GM18519 (cell line): ENCODE measurements around the gene APOBEC4.
A peak's percentile ranks its signal among the peaks of the same experiment; 100 is the strongest.

ENCODE experiments used
- ATAC-seq: cut with Tn5 transposase; IDR thresholded peaks from one replicate; pipeline ENCODE4 v1.9.1; 2021; ENCODE audit warnings: mild to moderate bottlenecking, moderate library complexity; ENCODE audit not compliant: unreplicated experiment, low FRiP score

Gene APOBEC4

DNA sequence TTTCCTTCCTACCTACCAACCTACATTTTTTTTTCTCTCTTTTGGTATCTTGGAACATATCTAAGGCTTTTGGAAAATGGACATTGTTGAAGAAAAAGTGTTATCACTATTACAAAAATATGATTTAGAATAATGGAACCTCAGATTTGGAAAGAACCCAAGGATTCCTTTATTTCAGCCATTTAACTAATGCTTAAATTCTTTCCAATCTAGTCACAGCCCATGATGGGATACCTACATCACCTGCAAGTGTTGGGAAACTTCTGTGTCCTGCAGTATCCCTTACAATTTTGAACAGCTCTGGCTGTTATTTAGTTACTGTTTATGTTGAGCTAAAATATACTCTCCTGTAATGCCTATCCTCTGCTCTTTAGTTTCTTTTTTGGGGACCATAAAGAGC lies 22.3 kb upstream of the APOBEC4 start:
- ATAC-seq, result no peak

DNA sequence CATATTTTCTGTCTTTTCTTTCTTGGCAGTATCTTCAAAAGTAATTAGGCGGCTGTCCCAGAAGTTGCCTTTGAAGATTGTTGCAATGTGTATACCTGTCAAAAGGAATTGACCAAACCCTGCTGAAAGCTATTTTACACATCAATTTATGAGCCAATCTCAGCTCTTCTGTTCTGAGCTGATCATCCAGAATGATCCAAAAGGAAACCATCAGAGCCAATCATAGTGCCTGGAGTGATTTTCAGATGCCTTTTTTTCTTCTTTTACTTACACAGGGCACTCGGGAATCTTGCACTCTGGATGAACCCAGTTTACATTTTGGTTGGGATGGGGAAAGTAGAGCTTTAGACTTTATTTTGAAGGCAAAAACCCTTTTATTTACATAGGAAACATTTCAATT lies 21.8 kb upstream of the APOBEC4 start:
- no peak for ATAC-seq

DNA sequence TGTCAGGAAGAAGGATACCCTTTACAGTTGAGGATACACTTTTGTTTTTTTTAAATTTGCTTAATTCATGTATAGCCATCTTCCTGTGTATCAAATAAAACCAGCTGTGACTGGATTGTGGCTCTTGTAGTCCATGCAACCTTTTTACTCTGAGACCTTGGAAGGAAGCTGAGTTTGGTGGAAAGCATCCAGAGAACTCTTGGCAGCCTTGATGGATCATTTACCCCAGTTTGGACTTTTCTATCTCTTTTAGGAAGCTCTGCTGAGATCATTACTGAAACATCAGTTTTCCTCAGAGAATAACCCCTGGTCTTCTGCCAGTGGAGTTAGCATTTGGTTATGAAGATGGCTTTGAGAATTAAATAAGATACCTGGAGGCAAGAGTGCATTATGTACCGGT lies 21.2 kb upstream of the APOBEC4 start:
- no peak for ATAC-seq

DNA sequence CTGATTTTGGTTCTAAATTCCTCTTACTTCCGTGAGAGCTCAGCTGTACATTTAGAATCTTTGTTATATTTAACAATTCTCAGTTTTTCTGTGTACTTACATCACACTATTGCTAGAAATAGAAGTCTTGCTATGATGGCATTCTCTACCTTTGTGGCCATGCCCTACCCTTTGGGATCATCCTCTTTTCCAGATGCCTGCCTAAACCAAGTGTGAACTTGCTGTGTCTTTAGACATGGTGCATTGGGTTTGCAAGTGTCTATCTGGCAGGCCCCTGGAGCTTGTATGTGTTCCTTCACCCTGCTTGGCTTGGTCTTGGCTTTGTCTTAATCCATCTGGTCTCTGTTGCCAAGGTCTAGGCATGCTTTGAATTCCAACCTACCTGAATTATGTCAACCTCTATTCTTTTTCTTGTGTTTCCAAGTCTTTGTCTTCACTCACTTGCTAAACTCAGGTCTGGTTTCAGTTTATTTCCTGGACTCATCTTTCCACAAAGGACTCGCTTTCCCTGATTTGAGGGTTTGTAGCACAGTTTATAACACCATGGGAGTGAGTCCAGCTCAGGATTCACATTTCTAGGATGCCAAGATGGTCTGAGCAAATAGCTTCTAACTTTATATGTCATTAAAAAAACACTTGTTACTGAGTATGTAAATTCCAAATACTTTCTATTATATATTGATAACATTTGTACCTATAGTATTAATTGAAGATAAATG lies 20.6 kb upstream of the APOBEC4 start:
- no peak for ATAC-seq

DNA sequence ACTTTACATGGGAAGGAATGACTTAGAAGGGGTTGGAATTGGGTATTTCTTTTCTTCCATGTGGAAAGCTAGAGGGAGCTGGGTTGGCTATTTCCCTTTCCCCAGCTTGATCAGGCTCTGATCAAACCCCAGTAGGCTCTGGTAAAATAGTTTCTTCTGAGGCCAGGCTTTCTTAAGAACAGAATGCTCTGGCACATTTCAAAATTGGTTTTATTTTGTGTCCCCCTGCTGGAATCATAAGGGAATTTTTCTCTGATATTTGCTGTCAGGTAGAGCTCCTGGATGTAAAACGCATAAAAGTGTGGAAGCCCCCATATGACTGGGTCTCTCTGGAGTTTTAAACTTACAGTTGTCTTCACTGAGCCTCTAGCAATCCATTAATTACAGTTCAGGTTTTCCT lies 17.1 kb upstream of the APOBEC4 start:
- no peak for ATAC-seq

DNA sequence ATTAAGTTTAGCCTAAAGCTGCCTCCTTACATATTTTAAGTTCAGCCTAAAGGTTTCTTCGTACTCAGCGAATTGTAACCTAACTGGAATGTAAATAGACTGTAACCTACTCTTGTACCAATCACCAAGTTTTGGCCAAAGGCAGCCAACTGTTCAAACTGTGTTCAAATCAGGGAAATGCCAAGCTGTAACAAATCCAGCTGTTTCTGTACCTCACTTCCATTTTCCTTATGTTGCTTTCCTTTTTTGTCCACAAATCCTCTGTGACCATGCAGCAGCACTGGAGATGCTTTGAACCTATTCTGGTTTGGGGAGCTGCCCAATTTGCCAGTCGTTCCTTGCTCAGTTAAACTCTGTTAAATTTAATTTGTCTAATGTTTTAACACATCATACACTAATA lies 3.2 kb upstream of the APOBEC4 start:
- ATAC-seq, result no peak

DNA sequence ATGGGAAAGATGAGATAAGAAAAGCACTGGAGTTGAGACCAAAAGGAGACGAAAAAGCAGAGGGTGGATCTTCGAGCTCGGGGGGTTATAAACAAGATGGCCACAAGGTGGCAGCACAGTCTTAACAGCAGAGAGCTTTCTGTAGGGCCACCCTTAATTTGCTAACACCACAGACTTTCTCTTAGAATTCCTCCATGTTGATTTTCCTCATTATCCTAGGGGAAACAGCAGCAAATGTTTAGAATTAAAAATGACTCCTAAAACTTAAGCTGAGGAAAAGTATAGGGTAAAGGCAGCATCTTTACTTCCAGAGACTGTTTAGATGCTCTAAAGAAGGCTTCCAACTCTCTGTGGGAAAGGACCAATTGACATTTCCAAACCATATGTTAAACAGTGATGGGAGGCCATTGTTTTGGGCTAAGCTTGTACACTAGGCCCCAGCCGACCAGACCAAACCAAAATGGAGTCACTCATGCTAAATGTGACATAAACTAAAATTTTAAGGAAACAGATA lies 2.5 kb upstream of the APOBEC4 start:
- peak; percentile 53 for ATAC-seq

DNA sequence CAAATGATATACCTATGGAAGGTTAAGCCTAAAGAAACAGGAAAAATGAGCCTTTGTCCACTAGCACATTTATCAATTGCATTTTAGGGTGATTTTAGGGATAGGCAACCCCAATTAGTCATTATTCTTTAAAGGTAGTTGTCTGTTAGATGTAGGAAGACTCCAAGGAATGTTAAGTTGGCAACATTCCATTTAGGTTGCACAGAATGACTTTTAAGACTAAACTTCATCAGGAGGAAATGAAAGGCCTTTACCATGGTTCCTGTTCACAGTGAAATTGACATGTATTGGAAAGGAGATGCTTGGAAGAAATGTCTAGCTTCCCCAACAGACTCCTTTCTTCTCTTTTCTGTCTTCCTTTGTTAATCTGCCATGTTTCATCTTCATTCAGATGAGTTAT lies 1.6 kb upstream of the APOBEC4 start:
- no peak for ATAC-seq

DNA sequence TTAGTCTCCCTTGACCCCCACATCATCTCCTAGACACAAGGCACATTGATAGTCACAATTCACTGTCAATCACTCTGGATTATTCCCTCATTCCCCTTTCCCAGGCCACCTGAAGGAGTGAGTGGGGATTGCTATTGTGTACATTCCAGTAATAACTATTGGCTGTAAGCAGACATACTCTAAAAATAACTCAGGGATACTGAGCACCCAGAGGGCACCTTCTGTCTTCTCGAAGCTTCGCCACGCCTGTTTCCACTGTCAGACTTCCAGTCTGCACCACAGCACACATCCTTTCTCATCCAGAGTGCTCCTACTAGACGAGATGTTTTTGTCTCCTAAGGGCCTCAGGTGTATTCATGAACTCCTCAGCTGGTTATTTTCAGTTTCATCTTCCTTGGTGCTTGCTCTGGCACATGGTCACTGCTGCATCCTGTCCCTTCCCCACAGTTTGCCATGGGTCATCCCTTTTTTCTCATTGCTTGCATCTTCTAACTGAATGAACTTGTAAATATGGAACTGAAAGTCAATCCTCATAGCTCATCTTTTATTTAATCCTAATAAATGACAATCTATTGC lies 848 bp upstream of the APOBEC4 start:
- no peak for ATAC-seq

DNA sequence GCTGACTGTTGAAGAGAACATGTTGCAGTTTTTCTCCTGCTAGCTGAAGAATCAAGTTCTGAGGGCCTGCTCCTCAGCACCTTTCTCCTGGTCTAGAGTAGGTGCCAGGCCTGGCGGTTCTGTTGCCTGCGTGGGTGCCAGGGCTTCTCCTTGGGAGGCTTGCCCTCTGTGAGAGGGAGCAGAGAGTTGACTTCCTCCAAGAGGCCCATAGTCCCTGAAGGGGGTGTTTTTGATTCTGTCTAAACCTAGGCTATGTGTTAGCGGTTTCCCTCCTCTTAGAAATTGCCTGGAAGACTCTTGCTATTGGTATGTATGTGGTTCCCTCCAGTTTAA lies 312 bp upstream of the APOBEC4 start:
- ATAC-seq, result no peak

DNA sequence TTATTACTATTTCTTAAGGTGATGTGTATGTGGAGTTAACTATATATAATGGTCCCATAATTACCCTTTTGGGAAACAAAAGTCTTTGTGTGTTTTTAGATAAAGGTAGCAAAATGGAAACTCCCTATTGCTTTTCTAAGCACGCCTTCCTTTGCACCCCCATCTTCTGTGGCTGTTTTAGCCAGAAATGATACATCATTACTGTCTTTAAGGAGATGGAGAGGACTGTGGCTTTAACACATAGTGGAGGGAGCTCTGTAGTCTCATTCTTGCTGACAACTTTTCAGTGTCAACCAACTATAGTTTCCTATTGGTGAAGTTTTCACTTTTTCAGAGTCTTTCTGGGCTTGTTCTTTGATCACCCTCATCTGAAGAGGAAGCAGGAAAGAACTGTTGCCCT lies 1.0 kb downstream of the APOBEC4 start:
- ATAC-seq, result peak; percentile 40

DNA sequence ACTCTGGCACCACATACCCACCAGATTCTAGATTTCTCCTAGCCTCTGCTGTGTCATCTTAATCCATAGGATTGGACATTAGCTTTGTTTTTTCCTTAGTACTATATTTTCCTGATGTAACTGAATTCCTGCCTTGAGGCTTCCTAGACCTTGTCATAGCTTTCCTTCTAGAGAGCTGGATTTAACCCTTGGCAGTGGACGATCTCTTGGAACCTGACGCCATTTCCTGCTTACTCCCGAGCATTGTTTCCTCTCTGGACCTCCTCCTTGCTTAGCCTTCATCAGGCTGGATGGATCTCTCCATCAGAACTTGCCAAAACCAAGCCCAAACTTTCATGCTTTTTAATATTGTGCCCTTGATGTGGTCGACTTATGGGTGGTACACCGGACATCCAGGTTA lies 1.5 kb downstream of the APOBEC4 start:
- ATAC-seq, result no peak

DNA sequence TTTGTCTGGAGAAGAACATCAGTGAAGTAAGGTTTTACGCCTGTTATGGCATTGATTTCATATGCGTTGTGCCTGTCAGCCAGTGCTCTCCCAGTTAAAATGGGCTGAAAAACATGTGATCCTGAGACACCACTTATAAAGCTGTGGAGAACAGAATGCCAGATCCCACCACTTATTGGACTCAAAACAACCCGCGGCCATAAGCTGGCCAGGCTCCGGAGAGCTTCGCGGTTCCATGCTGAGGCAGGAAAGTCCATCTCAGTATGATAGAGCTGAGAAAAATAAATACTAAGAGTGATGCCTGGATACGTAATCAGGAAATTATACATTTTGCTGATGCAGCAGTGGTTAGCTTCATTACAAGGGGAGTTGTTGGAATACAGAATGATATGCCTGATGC lies 5.1 kb downstream of the APOBEC4 start:
- ATAC-seq, result no peak

DNA sequence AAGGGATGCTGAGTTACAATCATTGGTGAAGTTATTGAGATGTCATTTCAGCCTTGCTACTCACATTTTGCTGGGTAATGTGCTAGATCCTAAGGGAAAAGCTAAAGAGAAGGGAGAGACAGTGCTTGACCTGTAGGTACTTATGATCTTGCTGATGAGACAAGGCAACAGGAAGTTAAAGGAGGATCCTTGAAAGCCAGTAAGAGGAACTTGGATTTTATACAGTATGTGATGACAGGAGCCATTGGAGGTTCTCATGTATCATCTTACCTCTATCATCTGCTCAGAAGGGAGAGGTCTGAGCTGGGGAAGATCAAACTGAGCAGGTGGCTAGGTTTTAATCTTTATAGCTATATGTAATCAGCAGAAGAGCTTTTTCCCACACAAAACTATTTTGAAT lies 6.3 kb downstream of the APOBEC4 start:
- ATAC-seq, result no peak

DNA sequence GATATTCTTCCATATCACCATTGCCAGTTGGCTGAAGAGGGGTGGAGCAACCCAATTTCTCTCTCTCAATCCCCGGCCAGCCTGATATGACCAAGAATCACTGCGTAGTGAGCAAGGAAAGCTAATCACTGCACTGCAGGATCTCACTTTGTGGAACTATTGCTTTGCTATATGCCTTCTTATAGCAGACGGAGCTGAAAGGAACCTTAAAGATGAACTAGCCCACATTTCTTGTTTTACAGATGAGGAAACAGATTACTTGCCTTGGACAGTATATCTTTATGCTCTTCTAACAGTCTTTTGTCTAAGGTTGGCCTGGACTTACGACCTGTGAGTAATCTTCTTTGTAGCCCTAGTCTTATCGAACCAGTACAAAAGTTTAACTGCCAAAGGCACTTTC lies 7.6 kb downstream of the APOBEC4 start:
- no peak for ATAC-seq

DNA sequence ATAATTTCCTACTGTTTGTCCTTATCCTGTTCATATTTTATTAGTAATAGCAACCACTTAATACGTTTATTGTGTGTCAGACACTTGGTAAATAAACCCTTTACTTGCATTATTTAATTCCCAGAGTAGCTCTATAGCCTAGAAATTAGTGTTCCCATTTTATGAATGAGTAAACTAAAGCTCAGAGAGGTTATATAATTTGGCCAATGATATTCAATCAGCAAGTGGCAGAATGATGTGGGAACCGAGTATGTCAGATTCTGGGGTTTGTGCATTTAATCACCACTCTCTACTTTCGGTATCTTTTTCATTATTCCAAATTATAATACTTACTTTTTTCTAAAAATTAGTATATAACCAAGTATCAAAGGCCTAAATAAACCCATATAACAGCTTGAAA lies 10.9 kb downstream of the APOBEC4 start:
- no peak for ATAC-seq

DNA sequence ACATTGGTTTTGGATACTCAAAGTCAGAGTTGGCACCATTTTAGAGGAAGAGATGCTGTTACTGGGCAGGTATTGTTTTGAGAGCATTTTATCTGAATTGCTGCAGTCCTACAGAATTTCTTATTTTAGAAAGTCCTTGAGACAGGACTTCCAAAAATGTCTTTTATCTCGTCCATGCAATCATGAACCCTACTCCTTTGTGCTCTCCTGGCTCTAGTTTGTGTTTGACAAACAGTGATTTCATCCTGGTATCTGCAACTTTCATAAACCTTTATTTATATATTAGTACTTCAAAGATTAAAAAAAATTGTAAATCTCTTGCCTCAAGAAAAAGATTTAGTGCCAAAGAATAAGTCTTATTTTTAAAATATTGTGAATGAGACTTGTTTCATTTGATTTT lies 12.9 kb downstream of the APOBEC4 start:
- no peak for ATAC-seq

DNA sequence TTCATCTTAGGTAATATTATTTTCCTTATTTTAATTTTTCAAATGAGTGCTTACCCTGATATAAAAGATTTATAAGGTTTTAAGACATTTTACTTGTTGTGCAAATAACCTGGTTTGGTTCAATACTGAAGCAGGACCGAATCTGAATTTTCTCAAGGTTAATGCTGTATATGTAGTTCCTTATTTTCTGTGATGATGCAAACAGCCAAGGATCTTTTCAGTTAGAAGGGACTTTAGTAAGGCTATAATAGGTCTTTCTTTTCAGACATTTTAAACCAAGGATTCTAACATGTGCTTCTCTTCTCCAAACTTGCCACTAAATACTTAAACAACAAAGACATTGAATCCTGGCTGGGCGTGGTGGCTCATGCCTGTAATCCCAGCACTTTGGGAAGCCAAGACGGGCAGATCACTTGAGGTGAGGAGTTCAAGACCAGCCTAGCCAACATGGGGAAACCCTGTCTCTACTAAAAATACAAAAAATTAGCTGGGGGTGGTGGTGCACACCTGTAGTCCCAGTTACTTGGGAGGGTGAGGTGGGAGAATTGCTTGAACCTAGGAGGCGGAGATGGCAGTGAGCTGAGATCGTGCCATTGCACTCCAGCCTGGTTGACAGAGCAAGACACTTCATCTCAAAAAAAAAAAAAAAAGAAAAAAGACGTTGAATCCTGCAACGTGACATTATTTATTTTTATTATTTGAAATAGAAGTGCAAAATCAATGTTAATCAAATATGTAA lies 14.3 kb downstream of the APOBEC4 start:
- no peak for ATAC-seq

DNA sequence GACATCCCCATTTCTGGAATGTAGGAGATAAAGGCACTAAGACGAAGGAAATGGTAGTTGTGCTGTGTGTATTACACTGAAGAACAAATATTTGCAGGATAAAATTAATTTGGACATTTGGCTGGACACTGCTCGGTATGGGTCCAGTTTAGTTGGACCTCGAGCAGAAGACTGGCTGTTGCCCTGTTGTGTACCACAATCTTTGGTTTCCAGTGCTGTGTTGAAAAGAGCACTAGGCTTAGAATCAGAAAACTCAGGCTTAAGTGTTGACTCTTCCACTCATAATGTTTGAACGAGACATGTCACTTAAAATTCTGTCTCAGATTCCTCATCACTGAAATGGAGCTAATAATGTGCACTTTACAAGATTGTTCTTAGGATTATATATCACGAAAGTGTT lies 16.3 kb downstream of the APOBEC4 start:
- ATAC-seq, result no peak

DNA sequence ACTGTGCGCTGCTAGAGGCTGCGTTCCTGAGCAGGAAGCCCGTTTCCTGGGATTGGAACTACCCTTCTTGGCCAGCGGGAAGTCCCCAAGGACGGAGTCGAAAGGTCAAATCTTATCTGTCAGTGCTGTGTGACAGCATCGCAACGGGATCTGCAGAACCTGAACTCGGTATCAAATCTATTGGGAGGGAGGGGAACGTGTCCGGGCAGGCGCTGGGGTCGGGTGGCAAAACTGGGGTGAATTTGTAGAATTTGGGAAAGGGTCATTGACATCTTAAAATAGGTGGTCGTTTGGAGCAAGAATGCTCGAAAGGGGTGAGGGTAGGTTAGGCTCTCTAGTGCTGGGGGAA lies 16.8 kb downstream of the APOBEC4 start:
- ATAC-seq, result no peak

DNA sequence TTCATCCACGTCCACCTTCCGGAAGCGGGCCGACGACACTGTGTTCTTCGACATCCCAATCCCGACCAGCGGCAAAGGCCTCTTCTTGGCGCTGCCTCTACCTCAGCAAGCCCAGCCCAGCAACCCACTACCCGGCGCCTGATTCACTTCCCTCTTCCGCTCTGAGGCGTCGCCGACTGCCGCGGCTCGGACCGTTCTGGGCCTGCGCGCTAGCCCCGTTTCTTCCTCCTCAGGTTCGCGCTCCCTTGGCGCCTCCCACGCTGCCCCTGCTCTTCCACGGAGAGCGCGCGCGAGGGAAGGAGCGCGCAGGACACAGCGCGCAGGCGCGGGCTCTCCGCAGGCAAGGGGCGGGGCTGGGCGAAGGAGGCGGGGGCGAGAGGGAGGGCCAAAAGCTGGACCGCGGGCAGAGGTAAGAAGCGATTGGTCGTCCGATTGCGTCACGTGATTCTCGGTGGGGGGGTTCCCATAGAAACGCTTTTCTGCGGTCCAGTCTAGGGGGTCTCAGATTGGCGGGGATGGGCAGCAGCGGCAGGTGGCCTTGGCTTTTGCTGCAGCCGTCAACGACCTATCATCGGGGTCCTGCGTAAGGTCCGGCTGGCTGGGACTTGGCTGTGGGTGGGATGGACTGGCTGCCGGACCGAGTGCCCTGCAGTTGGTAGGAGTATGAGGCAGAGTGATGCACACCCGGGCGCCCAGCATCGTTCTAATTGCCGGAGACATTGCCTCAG lies 17.3 kb downstream of the APOBEC4 start, which contains the start of gene ARPC5:
ARPC5 (minus strand) TSS at position 178 of the 728 bp plus-strand sequence; CDS start at position 54, 124 bp downstream.
- ATAC-seq, result peak; percentile 58
